ENCODE results near the gene CHSY3.

CHSY3 gene

DNA sequence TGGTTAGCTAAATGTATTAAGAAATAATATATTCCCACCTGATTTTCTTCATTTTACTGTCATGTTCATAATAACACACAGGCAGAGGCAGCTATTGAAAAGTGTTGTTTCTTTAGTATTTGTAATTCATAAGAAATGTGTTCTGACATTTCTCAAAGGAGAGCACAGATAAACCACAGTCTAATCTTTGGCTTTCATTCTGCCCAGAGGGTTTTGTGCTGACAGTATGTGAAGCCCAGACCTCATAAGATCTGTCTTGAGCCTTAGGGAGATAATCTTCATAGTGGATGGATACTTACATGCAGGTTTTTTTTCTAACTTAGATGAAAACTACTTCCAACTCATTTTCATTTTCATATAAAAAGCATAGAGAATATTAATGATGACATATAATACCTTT, 206.1 kb downstream of the CHSY3 start:
- in situ Hi-C loops (cut with HindIII; ENCODE audit: low sequenced_read_pairs) = no loop called here
- TF ChIP-seq, protein P1, sequence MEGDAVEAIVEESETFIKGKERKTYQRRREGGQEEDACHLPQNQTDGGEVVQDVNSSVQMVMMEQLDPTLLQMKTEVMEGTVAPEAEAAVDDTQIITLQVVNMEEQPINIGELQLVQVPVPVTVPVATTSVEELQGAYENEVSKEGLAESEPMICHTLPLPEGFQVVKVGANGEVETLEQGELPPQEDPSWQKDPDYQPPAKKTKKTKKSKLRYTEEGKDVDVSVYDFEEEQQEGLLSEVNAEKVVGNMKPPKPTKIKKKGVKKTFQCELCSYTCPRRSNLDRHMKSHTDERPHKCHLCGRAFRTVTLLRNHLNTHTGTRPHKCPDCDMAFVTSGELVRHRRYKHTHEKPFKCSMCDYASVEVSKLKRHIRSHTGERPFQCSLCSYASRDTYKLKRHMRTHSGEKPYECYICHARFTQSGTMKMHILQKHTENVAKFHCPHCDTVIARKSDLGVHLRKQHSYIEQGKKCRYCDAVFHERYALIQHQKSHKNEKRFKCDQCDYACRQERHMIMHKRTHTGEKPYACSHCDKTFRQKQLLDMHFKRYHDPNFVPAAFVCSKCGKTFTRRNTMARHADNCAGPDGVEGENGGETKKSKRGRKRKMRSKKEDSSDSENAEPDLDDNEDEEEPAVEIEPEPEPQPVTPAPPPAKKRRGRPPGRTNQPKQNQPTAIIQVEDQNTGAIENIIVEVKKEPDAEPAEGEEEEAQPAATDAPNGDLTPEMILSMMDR (IDR thresholded peaks at IDR 0.05; ENCODE audit: low read depth, low read length) = no peak
- no peak for DNase-seq (ENCODE audit: low read depth, low spot score)
- no peak overlapping the region for H3K4me3 ChIP-seq (ENCODE audit: low read depth, low read length)

DNA sequence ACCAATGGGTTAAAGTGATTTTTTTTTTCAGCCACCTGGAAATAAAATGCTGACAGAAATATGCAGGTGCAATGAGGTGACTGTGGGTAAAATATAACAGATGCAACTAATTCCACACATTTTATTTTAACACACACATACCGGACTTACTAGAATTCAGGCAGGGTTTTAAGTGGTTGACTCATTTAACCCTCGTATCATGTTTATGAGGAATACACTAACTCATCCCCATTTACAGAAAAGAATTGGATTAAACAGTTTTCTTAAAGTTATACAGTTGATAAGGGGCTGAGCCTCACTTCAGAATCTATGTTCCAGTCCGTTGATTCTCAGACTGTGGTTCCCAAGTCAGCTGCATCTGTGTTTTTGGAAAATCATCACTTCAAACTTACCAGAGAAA, 207.5 kb downstream of the CHSY3 start:
- in situ Hi-C loops (cut with HindIII; ENCODE audit: low sequenced_read_pairs) = no loop called here
- H3K4me3 ChIP-seq (ENCODE audit: low read depth, low read length) = no peak overlapping the region
- TF ChIP-seq, protein P1 (IDR thresholded peaks at IDR 0.05; ENCODE audit: low read depth, low read length) = no peak
- no peak for DNase-seq (ENCODE audit: low read depth, low spot score)

DNA sequence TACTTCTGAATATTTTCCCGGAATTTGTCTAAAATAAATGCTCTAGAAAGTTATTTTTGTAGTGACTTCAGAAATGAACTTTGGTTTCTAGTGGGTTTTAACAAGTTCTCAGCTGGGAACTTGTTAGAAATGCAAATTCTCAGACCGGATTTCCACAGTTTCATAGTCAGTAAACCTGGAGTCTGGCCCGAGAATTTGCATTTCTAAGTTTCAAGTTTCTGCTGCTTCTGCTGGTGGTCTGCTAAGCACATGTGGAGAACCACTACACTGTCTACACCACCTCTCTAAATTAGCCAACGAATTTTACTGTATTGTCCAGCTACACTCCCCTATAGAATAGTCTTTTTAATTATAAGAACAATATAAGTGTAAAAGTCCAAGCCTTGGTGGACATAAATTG, 208.0 kb downstream of the CHSY3 start:
- in situ Hi-C loops (cut with HindIII; ENCODE audit: low sequenced_read_pairs) = no loop called here
- TF ChIP-seq, protein P1 (IDR thresholded peaks at IDR 0.05; ENCODE audit: low read depth, low read length) = no peak
- no peak overlapping the region for H3K4me3 ChIP-seq (ENCODE audit: low read depth, low read length)
- no peak for DNase-seq (ENCODE audit: low read depth, low spot score)

DNA sequence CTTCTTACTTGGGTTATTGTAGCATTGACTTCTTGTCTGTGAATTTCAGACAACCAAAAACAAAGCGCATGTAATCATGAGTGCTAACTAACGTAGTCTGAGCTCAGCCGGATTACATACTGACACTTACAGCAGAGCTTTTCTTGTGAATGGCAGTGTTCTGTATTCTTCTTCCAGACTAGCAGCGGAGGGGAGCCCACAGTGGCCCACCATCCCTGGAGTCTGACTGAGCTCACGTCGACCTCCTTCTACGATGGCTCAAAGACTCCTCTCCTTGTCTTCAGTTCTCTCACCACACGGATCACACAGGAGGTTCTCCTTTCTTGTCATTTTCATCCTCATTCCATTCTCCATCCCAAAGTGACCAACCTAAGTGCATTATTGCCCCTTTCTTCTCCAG, 211.4 kb downstream of the CHSY3 start:
- no peak for DNase-seq (ENCODE audit: low read depth, low spot score)
- in situ Hi-C loops (cut with HindIII; ENCODE audit: low sequenced_read_pairs) = no loop called here
- TF ChIP-seq, protein P1 (IDR thresholded peaks at IDR 0.05; ENCODE audit: low read depth, low read length) = no peak
- no peak overlapping the region for H3K4me3 ChIP-seq (ENCODE audit: low read depth, low read length)

DNA sequence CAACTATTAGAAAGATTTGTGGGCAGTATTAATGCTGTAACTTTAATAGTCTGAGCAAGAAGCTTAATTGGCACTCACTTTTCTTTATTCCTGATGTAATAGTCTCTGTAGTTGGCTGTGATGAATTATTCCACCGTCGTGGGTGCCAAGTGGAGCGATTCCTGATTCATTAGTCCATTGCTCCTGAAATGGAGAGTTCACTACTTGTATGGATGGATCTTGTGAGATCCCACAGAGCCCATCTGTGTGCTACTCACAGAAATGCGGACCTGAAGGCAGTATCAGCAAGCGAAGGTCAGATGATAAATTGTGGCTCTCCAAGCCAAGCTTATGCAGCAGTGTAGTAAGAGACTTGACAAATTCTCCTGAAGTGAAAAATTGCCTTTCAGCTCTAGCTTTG, 212.2 kb downstream of the CHSY3 start:
- TF ChIP-seq, protein P1 (IDR thresholded peaks at IDR 0.05; ENCODE audit: low read depth, low read length) = no peak
- no peak for DNase-seq (ENCODE audit: low read depth, low spot score)
- H3K4me3 ChIP-seq (ENCODE audit: low read depth, low read length) = no peak overlapping the region
- in situ Hi-C loops (cut with HindIII; ENCODE audit: low sequenced_read_pairs) = no loop called here

DNA sequence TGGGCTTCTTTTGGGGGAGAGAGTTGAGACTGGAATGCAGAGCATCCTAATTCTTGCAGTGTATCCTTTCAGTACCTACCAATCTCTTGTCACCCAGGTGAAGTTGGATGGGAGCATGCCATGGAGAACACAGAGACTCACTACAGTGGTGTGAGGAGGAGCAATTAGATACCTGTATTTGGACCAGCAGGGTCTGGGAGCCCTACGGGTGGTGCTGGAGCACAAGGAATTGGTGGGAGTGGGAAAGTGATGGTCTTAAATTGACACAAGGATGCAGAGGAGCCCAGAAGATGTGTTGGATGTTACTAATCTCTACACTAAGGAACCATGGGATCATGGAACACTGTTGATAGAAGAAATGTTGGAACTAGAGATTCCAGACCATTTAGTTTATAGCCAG, 212.7 kb downstream of the CHSY3 start:
- in situ Hi-C loops (cut with HindIII; ENCODE audit: low sequenced_read_pairs) = no loop called here
- no peak for DNase-seq (ENCODE audit: low read depth, low spot score)
- TF ChIP-seq, protein P1 (IDR thresholded peaks at IDR 0.05; ENCODE audit: low read depth, low read length) = no peak
- no peak overlapping the region for H3K4me3 ChIP-seq (ENCODE audit: low read depth, low read length)

DNA sequence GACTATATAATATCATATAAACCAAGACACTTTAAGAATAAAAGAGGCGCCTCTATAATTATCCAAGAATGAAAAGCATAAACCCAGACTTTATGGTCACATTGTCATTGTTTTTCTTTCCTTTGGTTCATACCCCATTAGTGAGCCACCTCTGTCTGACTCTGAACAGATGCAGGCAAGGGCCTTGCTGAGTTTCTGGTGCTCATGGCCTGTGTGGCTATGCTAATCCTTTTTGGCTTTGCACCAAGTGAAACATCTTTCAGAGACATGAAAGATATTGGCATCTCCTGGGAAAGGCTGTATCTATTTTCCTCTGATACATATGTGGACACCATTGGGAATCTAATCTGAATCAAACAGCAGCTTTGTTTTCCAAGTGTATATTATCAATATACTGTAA, 222.5 kb downstream of the CHSY3 start:
- TF ChIP-seq, protein P1 (IDR thresholded peaks at IDR 0.05; ENCODE audit: low read depth, low read length) = no peak
- in situ Hi-C loops (cut with HindIII; ENCODE audit: low sequenced_read_pairs) = no loop called here
- DNase-seq (ENCODE audit: low read depth, low spot score) = peak; percentile 28

More for the DNA sequence above, 222.5 kb downstream of the CHSY3 start:
- no peak overlapping the region for H3K4me3 ChIP-seq (ENCODE audit: low read depth, low read length)
